ENCODE measurements around the gene BEND7.
"Not testable (repeated sequence)": the region's sequence is repeated elsewhere in the genome, so short reads cannot be mapped to it uniquely, and the experiment has no call there.

The BEND7 gene, protein sequence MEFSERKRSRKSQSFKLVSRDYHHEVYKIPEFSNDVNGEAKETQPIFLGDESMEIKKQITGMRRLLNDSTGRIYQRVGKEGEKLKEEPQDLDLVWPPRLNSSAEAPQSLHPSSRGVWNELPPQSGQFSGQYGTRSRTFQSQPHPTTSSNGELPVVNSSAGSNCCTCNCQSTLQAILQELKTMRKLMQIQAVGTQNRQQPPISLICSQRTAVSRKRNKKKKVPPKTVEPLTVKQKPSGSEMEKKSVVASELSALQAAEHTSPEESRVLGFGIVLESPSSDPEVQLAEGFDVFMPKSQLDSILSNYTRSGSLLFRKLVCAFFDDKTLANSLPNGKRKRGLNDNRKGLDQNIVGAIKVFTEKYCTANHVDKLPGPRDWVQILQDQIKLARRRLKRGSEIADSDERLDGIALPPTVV

DNA sequence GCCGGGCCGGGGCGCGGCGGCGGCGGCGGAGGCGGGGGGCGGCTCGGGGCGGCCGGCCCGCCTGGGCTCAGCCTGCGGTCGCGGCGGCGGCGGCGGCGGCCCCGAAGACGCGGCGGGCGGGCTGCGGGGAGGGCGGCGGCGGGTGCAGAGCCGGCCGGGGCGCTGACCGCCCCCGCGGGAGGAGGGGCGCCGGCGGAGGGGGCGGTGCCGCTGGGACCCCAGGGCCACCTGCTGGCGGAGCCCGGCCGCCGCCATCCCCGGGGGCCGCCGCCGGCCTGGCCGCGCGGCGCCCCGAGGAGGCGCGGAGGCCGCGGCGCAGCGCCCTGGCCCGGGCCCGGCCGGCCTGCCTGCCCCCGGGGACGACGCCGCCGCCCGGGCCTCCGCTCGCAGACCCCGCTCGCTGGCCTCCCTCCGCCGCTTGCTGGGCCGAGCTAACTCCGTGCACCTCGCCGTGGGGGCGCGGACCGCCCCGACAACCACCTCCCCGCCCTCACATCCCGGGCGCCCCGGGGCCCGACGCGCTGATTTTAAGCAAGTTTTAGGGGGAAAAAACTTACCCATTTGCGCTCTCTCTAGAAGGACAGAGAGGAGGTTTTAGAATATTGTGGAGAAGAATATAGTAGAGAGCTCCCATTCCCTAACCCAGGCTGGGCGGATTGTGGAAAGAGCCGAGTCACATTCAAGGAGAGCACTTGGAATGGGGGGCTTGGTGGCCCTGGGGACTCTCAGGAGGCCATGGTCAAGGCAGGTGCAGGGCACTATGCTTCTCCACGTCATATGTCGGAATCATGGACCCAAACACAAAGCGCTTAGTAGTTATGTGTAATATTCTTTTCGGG lies at the start of gene BEND7:
TSS of gene BEND7 (minus strand) at position 140 of the 839 bp plus-strand sequence. CDS start 481 bp downstream, outside the sequence.
- no peak for DNase-seq

DNA sequence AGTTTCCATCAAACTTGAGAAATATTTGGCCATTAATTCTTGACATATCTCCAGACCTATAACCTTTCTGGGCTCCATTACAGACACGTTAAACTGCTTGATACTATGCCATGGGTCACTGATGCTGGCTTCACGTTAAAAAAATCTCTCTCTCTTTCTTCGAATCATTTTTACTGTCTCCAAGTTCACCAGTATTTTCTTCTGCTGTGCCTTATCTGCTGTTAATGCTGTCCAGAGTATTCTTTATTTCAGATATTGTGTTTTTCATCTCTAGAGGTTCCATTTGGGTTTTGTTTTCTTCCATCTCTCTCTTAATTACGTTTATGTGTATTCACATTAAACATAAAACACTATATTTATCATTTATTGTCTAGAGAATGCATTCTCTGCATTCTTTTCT lies 45.1 kb upstream of the BEND7 start:
- no peak for DNase-seq

DNA sequence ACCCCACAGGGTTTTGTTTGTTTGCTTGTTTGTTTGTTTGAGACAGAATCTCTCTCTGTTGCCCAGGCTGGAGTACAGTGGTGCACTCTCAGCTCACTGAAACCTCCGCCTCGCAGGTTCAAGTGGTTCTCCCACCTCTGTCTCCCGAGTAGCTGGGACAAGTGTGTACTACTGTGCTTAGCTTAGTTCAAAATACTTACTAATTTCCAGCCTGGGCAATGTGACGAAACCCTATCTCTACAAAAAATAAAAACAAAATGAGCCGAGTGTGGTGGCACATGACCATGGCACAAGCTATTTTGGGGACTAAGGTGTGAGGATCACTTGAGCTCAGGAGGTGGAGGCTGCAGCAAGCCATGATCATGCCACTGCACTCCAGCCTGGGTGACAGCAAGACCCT lies 42.7 kb upstream of the BEND7 start:
- DNase-seq, result no peak

DNA sequence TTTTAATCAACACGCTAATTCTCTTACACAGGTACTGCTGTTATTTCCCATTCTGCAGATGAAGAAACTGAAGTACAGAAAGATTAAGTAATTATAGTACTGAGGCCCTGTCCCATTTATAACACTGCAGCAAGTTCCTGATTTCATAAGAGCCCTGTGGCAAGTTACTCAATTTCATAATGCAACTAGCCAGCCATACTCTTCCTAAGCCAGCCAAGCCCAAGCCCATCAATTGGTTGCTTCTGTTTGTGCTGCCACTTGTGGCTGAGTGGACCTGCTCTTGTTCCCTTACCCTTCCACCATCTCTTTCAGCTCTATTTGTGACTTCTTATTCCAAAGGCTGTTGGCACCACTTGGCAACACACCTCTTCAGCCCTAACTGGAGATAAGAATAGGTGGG lies 38.2 kb upstream of the BEND7 start:
- no peak for DNase-seq

DNA sequence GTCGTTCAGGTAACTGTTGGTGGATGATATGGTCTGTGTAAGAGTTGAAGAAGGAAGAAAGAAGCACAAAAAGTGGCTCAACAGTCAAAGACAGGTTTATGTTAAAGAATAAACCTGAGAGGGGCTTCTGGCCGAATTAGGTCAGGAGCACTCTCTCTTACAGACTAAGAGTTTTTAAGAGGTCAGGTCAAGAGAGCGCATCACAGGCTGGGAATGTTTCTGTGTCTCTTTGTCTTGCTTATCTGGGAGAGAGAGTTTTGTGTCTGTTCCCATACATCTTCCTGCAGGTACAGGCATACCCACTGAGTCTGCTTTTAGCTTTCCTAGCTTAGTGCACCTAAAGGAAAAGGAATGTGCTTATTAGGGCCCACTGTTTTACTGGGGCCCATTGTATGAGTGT lies 35.8 kb upstream of the BEND7 start:
- DNase-seq, result no peak

DNA sequence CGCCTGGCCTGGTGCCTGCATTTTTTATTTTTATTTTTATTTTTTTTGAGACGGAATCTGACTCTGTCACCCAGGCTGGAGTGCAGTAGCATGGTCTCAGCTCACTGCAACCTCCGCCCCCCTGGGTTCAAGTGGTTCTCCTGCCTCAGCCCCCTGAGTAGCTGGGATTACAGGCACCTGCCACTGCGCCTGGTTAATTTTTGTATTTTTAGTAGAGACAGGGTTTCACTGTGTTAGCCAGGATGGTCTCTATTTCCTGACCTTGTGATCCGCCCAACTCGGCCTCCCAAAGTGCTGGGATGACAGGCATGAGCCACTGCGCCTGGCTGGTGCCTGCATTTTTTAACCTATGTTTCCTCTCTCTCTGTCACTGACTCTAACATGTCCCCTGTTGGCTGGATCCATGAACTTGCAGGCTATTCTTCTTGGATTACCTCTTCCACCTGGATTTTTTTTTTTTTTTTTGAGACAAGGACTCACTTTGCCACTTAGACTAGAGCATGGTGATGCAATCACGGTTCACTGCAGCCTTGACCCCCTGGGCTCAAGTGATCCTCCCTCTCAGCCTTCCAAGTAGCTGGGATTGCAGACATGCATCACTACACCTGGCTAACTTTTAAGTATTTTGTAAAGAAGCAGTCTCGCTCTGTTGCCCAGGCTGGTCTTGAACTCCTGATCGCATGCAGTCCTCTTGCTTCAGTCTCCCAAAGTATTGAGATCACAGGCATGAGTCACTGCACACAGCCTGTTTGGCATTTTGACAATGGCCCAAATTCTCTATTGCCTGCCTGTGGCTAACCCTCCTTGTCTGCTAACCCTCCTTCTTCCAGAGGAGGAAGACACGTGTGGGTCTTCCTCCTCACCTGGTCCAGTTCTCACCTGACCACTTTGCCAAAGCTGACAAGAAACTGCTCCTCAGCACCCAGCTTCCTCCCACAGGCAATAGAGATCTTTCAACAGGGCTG lies 34.9 kb upstream of the BEND7 start:
- no peak for DNase-seq

DNA sequence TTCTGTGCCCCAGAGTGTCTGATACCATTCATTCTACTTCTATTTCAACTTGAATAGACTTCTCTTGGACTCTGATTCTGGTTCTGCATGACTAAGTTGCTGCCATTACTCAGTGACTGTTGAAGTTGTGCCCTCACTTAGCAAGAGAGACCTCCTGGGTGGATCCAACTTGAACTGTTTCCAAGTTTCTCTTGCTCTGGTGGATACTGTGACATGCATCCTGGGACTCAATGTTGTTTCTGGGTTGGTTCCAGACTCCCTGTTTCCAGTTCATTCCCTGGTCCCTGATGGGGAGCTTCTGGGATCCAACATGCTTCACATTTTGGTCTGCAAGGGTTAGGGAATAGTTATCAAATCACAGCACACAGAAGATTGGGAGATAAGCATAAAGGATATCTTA lies 31.8 kb upstream of the BEND7 start:
- no peak for DNase-seq

DNA sequence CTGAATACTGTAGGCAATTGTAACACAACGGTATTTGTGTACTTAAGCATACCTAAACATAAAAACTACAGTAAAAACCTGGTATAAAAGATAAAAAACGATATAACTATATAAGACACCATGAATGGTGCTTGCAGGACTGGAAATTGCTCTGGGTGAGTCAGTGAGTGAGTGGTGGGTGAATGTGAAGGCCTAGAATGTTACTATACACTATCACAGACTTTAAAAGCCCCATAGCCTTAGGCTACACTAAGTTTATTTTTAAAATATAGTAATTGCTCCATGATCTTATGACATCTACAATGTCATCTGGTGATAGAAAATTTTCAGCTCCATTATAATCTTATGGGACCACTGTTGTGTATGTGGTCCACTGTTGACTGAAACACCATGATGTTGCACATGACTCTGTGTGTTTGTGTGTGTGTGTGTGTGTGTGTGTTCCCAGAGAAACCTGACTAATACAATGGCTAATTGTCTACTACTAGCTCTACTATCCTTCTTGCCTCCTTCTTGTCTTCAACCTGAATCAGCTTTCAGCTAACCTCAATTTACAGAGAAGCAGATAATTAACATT lies 30.4 kb upstream of the BEND7 start:
- DNase-seq, result no peak

DNA sequence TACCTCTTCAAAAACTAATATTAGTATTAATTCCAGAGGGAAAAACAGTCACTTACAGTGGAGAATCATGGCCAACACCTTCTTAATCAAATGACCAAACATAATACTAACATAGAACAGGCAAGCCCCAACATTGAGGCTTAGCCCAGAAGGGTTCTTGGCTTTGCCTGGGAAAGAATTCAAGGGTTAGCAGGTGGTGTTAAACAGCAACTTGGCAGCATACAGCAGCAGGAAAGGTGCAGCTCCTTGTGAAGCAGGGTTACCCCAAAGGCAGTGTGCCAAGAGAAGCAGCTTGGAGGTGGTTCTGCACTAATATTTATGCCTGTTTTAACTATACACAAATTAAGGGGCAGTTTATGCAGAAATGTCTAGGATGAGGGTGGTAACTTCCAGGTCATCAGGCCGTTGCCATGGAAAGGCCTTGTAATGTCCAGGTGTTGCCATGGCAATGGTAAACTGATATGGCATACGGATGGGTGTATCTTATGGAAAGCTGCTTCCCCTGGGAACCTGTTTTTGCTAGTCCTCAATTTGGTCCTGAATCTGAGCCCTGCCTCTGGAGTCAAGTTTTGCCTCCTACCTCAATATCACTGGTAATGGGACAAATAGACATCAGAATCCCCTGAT lies 27.2 kb upstream of the BEND7 start:
- no peak for DNase-seq

DNA sequence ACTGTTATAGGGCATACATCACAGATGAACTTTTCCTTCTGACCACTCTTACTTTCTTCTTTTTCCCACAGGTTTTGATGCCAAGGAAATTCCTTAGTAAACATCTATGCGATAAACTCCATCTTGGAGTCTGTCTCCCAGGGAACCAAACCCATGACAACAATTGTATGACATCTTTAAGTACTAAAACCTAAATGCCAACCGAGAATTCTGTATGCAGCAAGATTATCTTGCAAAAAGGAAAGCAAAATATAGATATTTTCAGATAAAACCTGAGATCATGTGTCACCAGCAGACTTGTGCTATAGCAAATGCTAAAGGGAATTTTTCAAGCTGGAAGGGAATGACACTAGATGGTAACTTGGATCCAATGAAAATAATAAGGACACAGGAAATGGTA lies 22.0 kb upstream of the BEND7 start:
- DNase-seq, result no peak

DNA sequence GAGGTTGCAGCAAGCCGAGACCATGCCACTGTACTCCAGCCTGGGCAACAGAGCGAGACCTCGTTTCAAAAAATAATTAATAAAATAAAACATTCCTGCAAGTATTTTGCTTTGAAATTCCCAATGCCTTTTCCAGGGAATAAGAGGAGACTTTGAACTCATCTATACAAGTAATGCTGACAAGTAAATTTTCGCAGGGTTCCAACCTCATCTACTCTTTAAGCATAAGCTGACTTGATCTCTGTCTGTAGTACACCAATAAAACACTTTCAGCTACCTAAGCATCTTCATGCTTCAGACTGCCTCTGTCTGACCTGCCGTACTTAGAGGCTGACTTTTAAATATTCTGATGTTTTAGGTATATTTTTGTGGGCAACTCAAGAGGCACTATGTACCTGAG lies 13.7 kb upstream of the BEND7 start:
- no peak for DNase-seq

DNA sequence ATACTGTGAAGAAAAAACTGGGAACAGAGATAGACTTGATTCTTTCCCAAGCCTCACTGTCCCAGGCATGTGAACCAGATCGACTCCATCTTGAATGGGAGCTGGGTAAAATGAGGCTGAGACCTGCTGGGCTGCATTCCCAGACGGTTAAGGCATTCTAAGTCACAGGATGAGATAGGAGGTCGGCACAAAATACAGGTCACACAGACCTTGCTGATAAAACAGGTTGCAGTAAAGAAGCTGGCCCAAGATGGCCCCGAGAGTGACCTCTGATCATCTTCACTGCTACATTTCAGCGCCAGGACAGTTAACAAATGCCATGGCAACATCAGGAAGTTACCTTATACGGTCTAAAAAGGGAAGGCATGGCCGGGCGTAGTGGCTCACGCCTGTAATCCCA lies 9.2 kb upstream of the BEND7 start:
- DNase-seq, result not testable (repeated sequence)

DNA sequence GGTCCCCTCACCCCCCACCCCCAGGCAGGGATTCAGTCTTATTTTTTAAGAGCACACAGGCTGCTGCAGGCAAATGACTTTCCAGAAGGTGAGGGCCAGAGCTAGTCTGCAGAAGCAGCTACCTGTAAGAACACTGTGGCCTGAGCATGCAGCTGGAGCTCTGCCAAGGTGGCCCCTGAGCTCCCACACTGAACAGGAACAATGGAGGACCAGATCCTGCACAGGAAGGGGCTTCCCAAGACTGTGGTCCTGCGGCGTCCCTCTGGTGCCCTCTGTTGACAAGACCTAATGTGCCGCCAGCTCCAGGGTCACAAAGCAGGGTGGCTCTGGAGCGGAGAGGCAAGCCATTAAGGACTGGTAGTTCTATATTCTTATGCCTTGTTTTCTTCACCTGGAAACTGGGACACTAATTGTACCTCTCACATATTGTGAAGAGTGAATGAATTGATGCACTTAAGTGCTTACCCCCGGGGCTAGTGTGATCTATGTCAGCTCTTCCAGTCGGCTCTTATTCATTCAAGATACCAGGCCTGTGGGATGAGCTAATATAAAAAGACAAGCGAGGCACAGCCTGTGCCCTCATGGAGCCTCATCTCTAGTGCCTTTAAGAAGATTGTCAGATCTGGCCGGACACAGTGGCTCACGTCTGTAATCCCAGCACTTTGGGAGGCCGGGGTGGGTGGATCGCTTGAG lies 8.0 kb upstream of the BEND7 start:
- DNase-seq, result peak; percentile 33

DNA sequence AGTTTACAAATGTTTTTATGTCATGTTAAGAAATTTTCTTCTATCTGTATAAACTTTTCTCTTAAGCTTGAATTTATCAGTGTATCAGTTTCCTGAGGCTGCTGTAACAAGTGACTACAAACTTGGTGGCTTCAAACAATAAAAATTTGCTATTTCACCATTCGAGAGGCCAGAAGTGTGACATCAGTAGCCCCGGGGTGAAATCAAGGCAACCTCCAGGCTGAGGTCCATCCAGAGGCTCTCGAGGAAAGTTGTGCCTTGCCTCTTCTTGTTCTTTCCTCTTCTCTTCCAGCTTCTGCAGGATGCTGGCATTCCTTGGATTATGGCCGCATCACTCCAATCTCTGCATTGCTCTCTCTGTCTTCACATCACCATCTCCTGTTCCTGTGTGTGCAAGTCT lies 6.5 kb upstream of the BEND7 start:
- DNase-seq, result no peak

DNA sequence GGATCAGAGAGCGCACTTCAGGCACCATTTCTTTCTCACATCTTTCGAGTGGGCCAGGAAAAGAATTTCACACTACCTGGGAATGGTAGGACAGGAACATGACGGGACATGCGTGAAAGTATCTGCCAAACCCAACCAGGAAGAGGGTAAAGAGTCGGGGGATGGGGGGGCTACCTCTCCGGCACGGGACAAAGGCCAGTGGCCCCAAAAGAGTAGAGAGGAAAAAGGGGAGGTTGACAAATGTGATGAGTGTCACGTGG lies 830 bp upstream of the BEND7 start:
- no peak for DNase-seq

DNA sequence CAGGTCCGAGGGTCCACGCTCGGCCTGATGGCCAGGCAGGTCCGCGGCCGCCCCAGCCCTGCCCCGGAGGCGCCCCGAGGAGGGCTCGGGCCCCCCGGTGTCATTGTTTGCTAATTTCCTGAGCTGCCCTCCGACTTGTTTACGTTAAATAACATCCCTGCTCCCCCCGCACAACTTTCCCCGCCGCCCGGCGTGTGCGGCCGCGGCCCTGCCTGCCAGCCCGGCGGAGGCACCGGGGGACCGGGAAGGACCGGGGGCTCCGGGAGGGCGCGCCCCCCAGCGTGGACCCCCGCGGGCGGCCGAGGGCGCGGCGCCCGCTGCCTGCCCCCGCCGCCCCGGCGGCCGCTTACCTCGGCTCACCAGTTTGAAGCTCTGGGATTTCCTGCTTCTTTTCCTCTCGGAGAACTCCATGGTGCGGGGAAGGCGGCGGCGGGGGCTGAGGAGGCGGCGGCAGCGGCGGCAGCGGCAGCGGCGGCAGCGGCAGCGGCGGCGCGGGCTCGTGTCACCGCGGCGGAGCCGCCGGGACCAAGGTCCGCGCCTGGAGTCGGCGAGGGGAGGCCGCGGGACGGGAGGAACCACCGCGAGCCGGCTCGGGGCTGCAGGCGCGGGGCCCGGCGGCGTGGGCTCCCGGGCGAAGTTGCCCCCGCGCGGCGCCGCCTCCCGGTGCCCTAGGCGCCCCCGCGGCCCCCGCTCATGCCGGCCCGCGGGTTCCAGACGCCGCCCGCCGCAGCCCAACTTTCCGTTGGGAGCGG lies 515 bp downstream of the BEND7 start:
- DNase-seq, result peak; percentile 37

DNA sequence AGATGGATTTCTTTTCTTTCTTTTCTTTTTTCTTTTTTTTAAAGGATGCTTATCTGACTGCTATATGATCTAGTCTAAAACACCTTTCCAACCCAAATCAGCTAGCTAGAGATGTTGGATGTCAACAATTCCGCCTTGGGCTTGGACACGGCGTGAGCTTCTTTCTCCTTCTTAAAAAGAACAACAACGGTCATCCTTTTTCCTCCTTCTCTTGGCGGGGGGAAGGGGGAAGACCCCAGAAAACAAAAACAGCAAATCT lies 1.0 kb downstream of the BEND7 start:
- no peak for DNase-seq

DNA sequence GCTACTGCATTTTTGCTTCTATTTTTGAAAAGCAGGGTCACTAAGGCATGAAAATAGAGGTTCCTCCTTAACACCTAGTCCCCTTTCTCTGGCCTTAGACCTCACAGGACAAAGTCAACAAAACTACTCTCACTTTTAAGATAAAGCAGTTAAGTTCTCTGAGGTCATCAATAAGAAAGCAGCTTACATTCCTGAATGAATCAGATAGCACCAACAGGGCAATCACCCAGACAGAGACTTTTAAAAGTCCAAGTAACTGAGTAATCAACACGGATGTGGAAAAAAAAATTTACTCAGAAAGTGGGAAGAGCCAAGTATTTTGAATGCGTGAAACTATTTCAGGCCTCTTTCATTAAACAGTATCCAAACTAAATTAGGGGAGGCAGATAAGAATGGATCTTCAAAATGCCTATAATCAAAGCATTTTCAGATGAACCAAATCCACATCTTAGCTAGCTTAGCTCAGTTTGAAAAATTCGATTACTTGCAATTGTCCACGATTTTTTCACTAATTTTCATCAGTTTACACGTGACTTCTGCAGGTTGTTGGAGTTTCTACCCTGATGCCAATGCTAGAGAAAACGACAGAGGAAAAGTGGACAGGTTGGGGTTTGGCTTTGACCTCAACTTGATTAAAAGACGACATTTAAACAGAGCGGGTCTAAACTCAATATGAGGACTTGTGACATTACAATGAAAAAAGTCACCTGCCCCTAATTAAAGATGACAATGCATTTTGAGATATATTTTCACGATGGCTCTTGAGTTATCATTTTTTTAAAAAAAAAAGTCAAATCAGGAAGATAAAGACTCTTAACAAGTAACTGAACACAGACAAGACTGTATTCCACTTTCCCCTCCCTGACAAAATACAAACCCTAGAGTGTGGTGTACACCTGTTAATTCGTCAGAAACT lies 1.6 kb downstream of the BEND7 start:
- DNase-seq, result no peak

DNA sequence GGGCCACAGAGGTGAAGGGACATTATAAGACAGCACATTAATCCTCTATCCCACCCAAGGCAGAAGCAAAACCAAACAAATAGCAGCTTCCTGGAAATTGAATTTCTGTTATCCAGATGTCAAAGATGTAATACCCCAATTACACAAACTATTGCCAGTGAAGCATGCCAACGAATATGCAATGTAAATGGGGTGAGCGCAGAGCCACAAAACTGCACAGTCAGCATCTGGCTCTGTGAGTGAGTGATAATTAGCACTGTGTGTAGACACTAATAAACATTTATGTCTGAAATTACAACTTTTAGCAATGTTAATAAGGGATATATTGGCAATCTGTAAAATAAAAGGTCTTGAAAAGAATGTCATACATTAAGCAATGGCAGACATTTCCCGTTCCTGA lies 3.2 kb downstream of the BEND7 start:
- DNase-seq, result no peak

DNA sequence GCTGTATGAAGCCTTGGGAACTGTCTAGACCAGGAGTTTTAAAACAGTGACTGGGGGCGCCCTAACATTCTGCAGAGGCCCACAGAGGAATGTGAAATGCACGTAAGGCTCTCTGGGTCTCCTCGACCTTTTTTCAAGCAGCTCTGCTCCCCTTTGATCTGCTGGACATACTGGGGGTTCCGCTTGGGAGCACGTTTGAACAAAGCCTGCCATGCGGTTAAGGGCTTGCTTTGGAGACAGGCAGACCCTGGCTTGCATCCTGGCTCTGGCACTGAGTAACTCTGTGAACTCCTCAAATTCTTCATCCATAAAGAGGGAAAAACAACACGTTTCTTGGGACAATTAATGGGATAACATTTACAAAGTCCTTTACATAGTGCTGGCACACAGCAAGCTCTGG lies 7.8 kb downstream of the BEND7 start:
- no peak for DNase-seq

All from left hindlimb (tissue), 1 donor.